ENCODE measurements around the gene BCL2L11. TPM values are rescaled to one million over a fixed set of nuclear protein-coding genes. Genes with fewer than 3 reads are reported as not detected.

Gene BCL2L11
- total and polyA plus RNA-seq, 2 experiments from 2014 or later, result 12.3 to 25.3 TPM

- no peaks in the 10 kb centered on the region for H3K9me3 ChIP-seq (ENCODE audit: low read depth)
- TF ChIP-seq EZH2 (IDR thresholded peaks at IDR 0.05; ENCODE audit: borderline replicate concordance) (no peak), CTCF (IDR thresholded peaks at IDR 0.05; ENCODE audit: poor library complexity) (no peak), EZH2phosphoT487 (IDR thresholded peaks at IDR 0.05; ENCODE audit: low read depth, severe bottlenecking, unreplicated experiment) (no peak)
- H3K9me2 ChIP-seq (replicated peaks; ENCODE audit: insufficient read depth), result no peaks in the 10 kb centered on the region
- DNase-seq (ENCODE audit: low spot score), result peak; percentile 18
- H3K27me3 ChIP-seq, result peaks cover 32% of the 10 kb centered on the region
- H2AFZ ChIP-seq, result peak overlapping the region; percentile 81
- H3K4me2 ChIP-seq, result peak overlapping the region; percentile 94
- peak overlapping the region; percentile 21 for H3K27ac ChIP-seq
- peaks cover 22% of the 10 kb centered on the region for H4K20me1 ChIP-seq (ENCODE audit: insufficient read depth, poor library complexity, severe bottlenecking)
- H3K4me3 ChIP-seq, result peak overlapping the region; percentile 4
- peaks cover 21% of the 10 kb centered on the region for H3K79me2 ChIP-seq
- 15% methylated on average over 28 of the region's 33 CpGs for WGBS (ENCODE audit: low lambda C conversion rate, missing lambda C conversion rate)
- no peaks in the 10 kb centered on the region for H3K36me3 ChIP-seq (replicated peaks; ENCODE audit: insufficient read depth, low read depth)
- peaks cover 31% of the 10 kb centered on the region for H3K4me1 ChIP-seq (ENCODE audit: insufficient read depth)
Measured at GRCh38 chr2:111118481-111118980, 2.2 kb upstream of the BCL2L11 start.

DNA sequence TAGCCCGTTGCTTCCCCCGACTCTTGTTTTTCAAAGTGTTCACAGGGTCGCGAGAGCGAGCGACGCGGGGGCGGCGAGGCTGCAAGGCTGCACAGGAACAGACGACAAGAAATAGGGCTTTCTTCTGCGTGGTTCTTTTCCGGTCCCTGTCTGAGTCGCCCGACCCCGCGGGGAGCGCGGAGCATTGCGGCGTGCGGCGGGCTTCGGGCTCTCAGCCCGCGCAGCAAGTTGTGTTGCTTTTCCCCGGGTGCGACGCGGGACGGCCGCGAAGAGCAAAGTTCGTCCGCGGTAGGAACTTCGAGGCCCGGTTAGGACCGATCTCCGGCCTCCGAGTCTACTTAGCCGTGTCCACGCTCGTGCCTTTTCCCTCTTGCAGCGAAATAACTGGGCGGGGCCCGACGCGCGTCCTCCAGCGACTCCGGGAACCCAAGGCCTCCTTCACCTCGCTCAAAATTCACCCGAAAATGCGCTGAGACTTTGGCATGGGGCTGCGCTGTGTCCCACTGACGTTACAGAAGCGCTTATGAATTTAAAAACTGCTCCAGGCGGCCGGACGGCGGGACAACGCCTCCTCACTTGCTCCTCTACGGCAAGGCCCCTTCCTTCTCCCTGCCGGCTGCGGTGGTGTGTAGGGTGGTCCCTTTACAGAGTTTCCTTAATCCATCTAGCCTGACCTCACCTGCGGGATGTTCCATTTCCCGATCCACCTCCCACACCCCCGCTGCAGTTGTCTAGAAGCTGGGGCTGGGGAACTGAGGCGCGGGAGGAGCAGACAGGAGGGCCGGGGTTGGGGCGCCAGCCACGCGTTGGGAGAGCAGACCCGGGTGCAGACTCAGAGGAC, 1.5 kb upstream of the BCL2L11 start:
- peaks cover 37% of the 10 kb centered on the region for H3K4me1 ChIP-seq (ENCODE audit: insufficient read depth)
- H4K20me1 ChIP-seq (ENCODE audit: insufficient read depth, poor library complexity, severe bottlenecking), result peaks cover 29% of the 10 kb centered on the region
- H3K4me2 ChIP-seq, result peak overlapping the region; percentile 94
- H3K79me2 ChIP-seq, result peaks cover 27% of the 10 kb centered on the region
- WGBS (ENCODE audit: low lambda C conversion rate, missing lambda C conversion rate), result 11% methylated on average over 76 of the region's 76 CpGs
- DNase-seq (ENCODE audit: low spot score), result peak; percentile 48
- H3K9me2 ChIP-seq (replicated peaks; ENCODE audit: insufficient read depth), result no peaks in the 10 kb centered on the region
- H3K27me3 ChIP-seq, result peaks cover 32% of the 10 kb centered on the region
- H3K36me3 ChIP-seq (replicated peaks; ENCODE audit: insufficient read depth, low read depth), result no peaks in the 10 kb centered on the region
- H3K9me3 ChIP-seq (ENCODE audit: low read depth), result no peaks in the 10 kb centered on the region
- peak overlapping the region; percentile 15 for H3K4me3 ChIP-seq
- TF ChIP-seq EZH2phosphoT487 (IDR thresholded peaks at IDR 0.05; ENCODE audit: low read depth, severe bottlenecking, unreplicated experiment), result peak; percentile 28
- TF ChIP-seq EZH2 (IDR thresholded peaks at IDR 0.05; ENCODE audit: borderline replicate concordance), result peak; percentile 96
- TF ChIP-seq CTCF (IDR thresholded peaks at IDR 0.05; ENCODE audit: poor library complexity), result no peak
- H3K27ac ChIP-seq, result no peak overlapping the region
- peak overlapping the region; percentile 81 for H2AFZ ChIP-seq

GRCh38 chr2:111119822-111120252, 877 bp upstream of the BCL2L11 start:
- DNase-seq (ENCODE audit: low spot score), result peak; percentile 23
- Histone ChIP-seq H3K36me3 (replicated peaks; ENCODE audit: insufficient read depth, low read depth) (no peaks in the 10 kb centered on the region), H3K9me2 (replicated peaks; ENCODE audit: insufficient read depth) (no peaks in the 10 kb centered on the region), H3K27me3 (peaks cover 31% of the 10 kb centered on the region), H3K9me3 (ENCODE audit: low read depth) (no peaks in the 10 kb centered on the region), H3K4me2 (peak overlapping the region; percentile 94), H3K4me1 (ENCODE audit: insufficient read depth) (peaks cover 42% of the 10 kb centered on the region), H4K20me1 (ENCODE audit: insufficient read depth, poor library complexity, severe bottlenecking) (peaks cover 35% of the 10 kb centered on the region), H3K79me2 (peaks cover 34% of the 10 kb centered on the region), H3K4me3 (peak overlapping the region; percentile 79), H3K27ac (peak overlapping the region; percentile 83), H2AFZ (peak overlapping the region; percentile 81)
- TF ChIP-seq CTCF (IDR thresholded peaks at IDR 0.05; ENCODE audit: poor library complexity) (no peak), EZH2 (IDR thresholded peaks at IDR 0.05; ENCODE audit: borderline replicate concordance) (peak; percentile 18)
- 7% methylated on average over 18 of the region's 27 CpGs for WGBS (ENCODE audit: low lambda C conversion rate, missing lambda C conversion rate)

Measured in hepatocyte (in vitro differentiated cells).